ENCODE data around the gene INO80D. TPM values are rescaled to one million over a fixed set of nuclear protein-coding genes. Genes with fewer than 3 reads are reported as not detected.

INO80D gene
- total and polyA plus RNA-seq, 2 of the 13 experiments (the other 11 are each of a cell fraction or from before 2014, with no cell fraction given) = 7.6 to 7.9 TPM

DNA sequence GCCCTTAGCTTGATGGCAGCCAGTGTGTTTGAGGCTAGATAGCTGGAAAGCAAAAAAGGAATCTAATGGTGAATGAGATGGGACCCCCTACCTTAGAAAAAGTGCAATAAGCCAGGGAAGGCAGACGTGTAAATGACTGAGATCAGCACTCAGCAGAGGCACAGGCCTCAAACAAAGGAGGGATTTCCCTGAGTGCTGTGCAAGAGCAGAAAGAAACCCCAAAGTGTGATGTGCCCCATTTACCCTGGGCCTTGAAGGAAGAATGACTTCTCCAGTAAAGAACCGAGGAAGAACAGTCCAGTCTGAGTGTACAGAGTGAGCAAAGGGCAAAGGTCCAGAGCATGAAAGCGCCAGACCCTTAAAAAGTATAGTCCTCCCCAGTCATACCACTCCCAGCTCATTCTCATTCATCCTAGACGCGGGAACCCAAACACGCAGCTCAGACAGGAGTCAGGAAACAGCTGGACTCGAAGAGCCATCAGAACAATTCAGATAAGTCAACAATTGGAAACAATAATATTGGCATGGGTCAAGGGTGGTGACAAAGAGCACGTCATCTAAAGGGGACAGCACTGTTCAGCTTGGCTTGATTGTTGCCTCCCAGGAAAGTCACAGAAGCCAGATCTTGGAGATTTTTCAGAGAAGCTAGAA is 121.7 kb downstream of the INO80D start (continued):
- TF ChIP-seq, protein P1, sequence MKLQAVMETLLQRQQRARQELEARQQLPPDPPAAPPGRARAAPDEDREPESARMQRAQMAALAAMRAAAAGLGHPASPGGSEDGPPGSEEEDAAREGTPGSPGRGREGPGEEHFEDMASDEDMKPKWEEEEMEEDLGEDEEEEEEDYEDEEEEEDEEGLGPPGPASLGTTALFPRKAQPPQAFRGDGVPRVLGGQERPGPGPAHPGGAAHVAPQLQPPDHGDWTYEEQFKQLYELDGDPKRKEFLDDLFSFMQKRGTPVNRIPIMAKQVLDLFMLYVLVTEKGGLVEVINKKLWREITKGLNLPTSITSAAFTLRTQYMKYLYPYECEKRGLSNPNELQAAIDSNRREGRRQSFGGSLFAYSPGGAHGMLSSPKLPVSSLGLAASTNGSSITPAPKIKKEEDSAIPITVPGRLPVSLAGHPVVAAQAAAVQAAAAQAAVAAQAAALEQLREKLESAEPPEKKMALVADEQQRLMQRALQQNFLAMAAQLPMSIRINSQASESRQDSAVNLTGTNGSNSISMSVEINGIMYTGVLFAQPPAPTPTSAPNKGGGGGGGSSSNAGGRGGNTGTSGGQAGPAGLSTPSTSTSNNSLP (IDR thresholded peaks at IDR 0.05; ENCODE audit: low read depth, low read length) = 0 out of 2 replicates have a peak, but pooled peaks have one; percentile 17
- TF ChIP-seq ZNF839 (CRISPR knock-in tag; IDR thresholded peaks at IDR 0.05; ENCODE audit: borderline replicate concordance) (no peak), RBM22 (optimal IDR thresholded peaks at IDR 0.05; ENCODE audit: low read length) (no peak), PCBP2 (optimal IDR thresholded peaks at IDR 0.05; ENCODE audit: low read depth, low read length, poor library complexity, severe bottlenecking) (no peak), ZBTB33 (CRISPR knock-in tag; IDR thresholded peaks at IDR 0.05) (no peak), DMTF1 (CRISPR knock-in tag; IDR thresholded peaks at IDR 0.05) (no peak), ZNF660 (CRISPR knock-in tag; IDR thresholded peaks at IDR 0.05; ENCODE audit: borderline replicate concordance, low read depth) (no peak), NR2F1 (CRISPR knock-in tag; IDR thresholded peaks at IDR 0.05) (peak; percentile 36 to 52; a peak in 2 of 4 replicates), ZNF674 (CRISPR knock-in tag; IDR thresholded peaks at IDR 0.05; ENCODE audit: low read depth) (no peak), MLXIP (CRISPR knock-in tag; IDR thresholded peaks at IDR 0.05; ENCODE audit: borderline replicate concordance) (no peak), FOXK1 (CRISPR knock-in tag; IDR thresholded peaks at IDR 0.05; ENCODE audit: borderline replicate concordance, low read depth) (no peak), ZNF746 (CRISPR knock-in tag; IDR thresholded peaks at IDR 0.05) (no peak), NFE2L1 (CRISPR knock-in tag; IDR thresholded peaks at IDR 0.05; ENCODE audit: borderline replicate concordance) (no peak), TCF12 (IDR thresholded peaks at IDR 0.05) (no peak), TCF12 (CRISPR knock-in tag; IDR thresholded peaks at IDR 0.05) (no peak)
- TF ChIP-seq, protein P2, sequence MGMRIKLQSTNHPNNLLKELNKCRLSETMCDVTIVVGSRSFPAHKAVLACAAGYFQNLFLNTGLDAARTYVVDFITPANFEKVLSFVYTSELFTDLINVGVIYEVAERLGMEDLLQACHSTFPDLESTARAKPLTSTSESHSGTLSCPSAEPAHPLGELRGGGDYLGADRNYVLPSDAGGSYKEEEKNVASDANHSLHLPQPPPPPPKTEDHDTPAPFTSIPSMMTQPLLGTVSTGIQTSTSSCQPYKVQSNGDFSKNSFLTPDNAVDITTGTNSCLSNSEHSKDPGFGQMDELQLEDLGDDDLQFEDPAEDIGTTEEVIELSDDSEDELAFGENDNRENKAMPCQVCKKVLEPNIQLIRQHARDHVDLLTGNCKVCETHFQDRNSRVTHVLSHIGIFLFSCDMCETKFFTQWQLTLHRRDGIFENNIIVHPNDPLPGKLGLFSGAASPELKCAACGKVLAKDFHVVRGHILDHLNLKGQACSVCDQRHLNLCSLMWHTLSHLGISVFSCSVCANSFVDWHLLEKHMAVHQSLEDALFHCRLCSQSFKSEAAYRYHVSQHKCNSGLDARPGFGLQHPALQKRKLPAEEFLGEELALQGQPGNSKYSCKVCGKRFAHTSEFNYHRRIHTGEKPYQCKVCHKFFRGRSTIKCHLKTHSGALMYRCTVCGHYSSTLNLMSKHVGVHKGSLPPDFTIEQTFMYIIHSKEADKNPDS (CRISPR knock-in tag; IDR thresholded peaks at IDR 0.05) = no peak
- TF ChIP-seq, protein P3, sequence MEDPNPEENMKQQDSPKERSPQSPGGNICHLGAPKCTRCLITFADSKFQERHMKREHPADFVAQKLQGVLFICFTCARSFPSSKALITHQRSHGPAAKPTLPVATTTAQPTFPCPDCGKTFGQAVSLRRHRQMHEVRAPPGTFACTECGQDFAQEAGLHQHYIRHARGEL (CRISPR knock-in tag; IDR thresholded peaks at IDR 0.05) = no peak

Data from HepG2 (cell line).